ENCODE measurements around the gene PLB1. TPM values are rescaled to one million over a fixed set of nuclear protein-coding genes. Genes with fewer than 3 reads are reported as not detected.

The PLB1 gene
- total and polyA plus RNA-seq, 9 of the 15 experiments (the other 6 are each of a cell fraction or from before 2014, with no cell fraction given), result 0.01 to 0.09 (median 0.07) TPM; not detected in 2

- TF ChIP-seq ZFP91 (CRISPR knock-in tag; IDR thresholded peaks at IDR 0.05), result no peak
- no peak for TF ChIP-seq ZNF124 (CRISPR knock-in tag; IDR thresholded peaks at IDR 0.05)
- no peak for TF ChIP-seq DACH1 (IDR thresholded peaks at IDR 0.05; ENCODE audit: partially characterized antibody)
- TF ChIP-seq GTF3C2 (IDR thresholded peaks at IDR 0.05; ENCODE audit: borderline replicate concordance, extremely low read depth, insufficient read length), result no peak
- TF ChIP-seq EP400 (IDR thresholded peaks at IDR 0.05), result no peak
- no peak for TF ChIP-seq ZNF75A (CRISPR knock-in tag; IDR thresholded peaks at IDR 0.05)
- no peak for TF ChIP-seq KAT2B (IDR thresholded peaks at IDR 0.05; ENCODE audit: low read depth, low read length)
- TF ChIP-seq ZSCAN29 (IDR thresholded peaks at IDR 0.05), result no peak
- no peak for TF ChIP-seq KLF10 (CRISPR knock-in tag; IDR thresholded peaks at IDR 0.05)
- no peak for TF ChIP-seq ZBTB2 (IDR thresholded peaks at IDR 0.05)
- TF ChIP-seq MEF2D (tag; conservative IDR thresholded peaks at IDR 0.05; ENCODE audit: low read depth), result no peak
- no peak for TF ChIP-seq CHD1 (IDR thresholded peaks at IDR 0.05; ENCODE audit: low read length)
Observed at GRCh38 chr2:28620291-28620793, 124.5 kb downstream of the PLB1 start (continued).

Data from K562 (cell line).